Left cardiac atrium (tissue), 4 donors: Measurements from ENCODE around the gene LRP5. TPM values are rescaled to one million over a fixed set of nuclear protein-coding genes. Genes with fewer than 3 reads are reported as not detected.
"Not testable (repeated sequence)": the region's sequence is repeated elsewhere in the genome, so short reads cannot be mapped to it uniquely, and the experiment has no call there.

Experiments
- ATAC-seq, 2 donors: fragments of 200-7000 bp; cut with Tn5 transposase; one replicate each; pipeline ENCODE4 v1.9.1; 2020; ENCODE audit warnings: mild to moderate bottlenecking in 2 of 2, moderate library complexity in 2 of 2
- DNase-seq: peaks from one replicate; pipeline ENCODE4 v3.0.0-alpha.2; 2020
- intact Hi-C, 2 donors: fragments of 100-400 bp; cut with DNase I; formaldehyde crosslinking; loops; one replicate each; pipeline versions ENCODE4 v1.14.1 to v1.15.1; 2022 to 2023
- total RNA-seq, 2 donors: library from RNA; stranded (reverse); fragmentation: NEBNext Ultra II Directional; extraction: Animal tissue kit (Norgen Biotek cat#: 25700); gene quantifications; one replicate each; pipeline ENCODE4 v1.2.1, GENCODE V29; 2021
- donor health status: DM: no; HTN: yes; CAD: no.
- donor health status: DM: no; HTN: yes; CAD: no; lungs with severe emphysema.
- donor health status: DM: yes; HTN: yes; CAD: no.
- donor health status: Dilated cardiomyopathy.

The LRP5 gene
- total RNA-seq, 2 donors from 2014 or later, result 53.4 to 60.3 TPM

GRCh38 chr11:68336716-68337115 lies 24.3 kb downstream of the LRP5 start:
- intact Hi-C loops, result no loop called here
- DNase-seq, result no peak
- no peak for ATAC-seq

- intact Hi-C loops, result no loop called here
- ATAC-seq (no peak), DNase-seq (no peak)
Observed at GRCh38 chr11:68337399-68337835, 25.0 kb downstream of the LRP5 start.

DNA sequence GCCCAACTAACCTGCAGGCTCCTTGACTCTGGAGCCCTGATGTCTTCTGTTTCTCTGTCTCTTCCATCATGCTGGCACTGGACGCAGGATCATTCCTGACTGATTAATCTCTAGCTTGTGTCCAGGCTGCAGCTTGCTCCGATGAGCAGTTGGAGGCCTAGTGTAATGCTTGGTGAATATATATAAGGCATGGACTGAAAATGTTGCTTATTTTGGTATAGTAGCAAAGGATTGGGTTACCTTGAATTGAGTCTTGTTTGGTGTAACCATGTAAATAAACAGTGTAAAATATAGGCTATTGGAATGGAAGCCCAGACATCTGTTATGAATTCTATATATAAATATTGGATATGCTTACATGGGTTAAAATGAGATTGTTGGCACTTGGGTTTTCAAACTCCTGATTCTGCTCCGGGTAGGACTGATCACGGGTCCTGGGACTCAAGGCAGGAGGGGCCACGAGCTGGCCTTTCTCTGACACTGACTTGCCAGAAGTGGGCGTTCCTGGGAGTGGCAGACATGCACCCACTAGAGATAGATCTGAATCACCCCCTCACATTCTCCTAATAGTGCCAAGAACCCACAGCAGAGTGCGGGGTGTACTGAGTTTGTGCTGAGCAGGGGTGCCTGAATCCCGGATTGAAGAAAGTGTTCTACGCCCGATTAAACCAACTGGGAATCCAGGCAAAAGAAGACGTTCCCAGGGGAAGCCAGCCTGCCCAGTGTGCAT lies 25.8 kb downstream of the LRP5 start:
- intact Hi-C loops, result no loop called here
- DNase-seq, result peak; percentile 65
- ATAC-seq, result peak; percentile 67 to 73

DNA sequence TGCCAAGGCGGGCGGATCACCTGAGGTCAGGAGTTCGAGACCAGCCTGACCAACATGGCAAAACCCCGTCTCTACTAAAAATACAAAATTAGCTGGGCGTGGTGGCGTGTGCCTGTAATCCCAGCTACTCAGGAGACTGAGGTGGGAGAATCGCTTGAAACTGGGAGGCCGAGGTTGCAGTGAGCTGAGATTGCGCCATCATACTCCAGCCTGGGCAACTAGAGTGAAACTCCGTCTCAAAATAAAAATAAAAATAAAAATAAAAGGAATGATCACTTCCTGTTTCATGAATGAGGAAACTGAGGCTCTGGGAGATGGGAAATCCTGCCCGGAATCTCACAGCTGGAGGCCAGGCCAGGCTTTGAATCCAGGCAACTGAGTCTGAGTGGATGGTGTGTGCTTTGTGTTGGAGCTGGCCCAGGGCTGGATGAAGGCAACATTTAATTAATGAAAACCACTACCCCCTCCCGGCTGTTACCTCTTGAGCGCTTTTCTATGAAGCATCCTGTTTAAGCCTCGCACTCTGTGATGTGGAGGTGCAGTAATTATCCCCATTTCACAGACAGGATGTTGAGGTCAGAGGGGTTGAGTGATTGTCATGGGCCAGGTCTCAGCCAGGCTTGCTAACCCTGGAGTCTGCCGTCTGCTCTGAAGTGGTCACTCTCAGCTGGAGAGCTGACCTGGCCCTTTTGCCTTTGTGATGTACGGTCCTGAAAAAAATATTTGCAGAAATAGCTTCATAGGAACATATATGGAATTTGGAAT lies 27.8 kb downstream of the LRP5 start:
- no peak for ATAC-seq
- intact Hi-C loops, result no loop called here
- no peak for DNase-seq

GRCh38 chr11:68340784-68341556 lies 28.6 kb downstream of the LRP5 start:
- DNase-seq (no peak), ATAC-seq (no peak)
- intact Hi-C loops, result no loop called here

GRCh38 chr11:68341557-68342458 lies 29.4 kb downstream of the LRP5 start:
- DNase-seq (no peak), ATAC-seq (no peak)
- intact Hi-C loops, result no loop called here

DNA sequence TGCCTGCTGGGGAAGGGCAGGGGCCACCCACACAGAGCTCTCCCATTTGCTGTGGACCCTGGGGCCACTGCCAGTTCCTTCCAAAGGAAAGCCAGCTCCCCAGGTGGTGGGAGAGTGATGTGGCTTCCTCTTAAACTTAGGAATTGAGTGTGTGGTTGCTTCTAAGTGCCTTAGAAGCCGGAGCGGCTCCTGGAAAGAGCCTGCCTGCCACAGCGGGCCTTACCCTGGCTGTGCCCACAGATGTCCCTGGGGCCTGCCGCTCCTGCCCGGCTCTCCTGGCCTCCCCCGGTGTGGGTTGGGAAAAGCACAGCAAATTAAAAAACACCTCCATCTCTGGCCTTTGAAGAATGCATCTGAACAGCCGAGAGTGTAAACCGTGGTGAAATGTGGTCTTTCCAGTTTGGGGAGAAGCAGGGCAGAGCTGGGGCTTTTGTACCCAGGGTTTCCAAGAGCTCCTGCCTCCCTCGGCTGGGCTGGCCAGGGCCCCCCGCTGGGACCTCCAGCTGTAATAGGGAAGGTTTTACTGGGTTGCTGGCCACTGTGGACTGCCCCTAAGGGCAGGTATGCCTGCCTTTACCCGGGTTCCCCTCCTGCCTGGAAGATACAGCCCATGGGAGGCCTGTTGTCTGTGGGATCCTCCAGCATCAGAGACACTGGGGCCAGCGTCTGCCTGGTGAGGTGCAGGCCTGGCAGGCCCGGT lies 30.2 kb downstream of the LRP5 start:
- peak in 1 of 2 donors; percentile 5 for ATAC-seq
- intact Hi-C loops, result no loop called here
- no peak for DNase-seq

DNA sequence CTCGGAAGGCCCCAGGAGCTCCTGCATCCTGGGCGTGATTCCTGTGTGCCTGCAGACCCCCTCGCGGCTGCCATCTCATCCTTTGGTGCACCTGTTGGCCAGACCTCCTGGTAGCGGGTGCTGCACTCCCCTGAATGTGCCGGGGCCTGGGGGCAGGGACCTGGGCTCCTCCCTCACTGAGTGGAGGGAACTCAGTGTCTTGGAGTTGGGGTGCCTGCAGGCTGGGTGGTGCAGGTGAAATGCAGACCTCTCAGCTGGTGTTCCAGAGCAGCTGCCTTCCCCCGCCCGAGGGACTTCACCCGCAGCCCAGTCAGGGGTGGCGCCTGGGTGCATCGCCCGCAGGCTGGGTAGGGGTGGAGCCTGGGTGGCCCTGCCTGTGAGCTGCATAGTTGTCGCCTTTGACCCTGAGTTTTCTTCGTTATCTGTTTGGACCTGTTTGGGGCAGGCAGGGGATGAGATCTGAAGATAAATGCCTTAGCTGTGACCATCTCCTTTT lies 31.4 kb downstream of the LRP5 start:
- intact Hi-C loops, result no loop called here
- DNase-seq (no peak), ATAC-seq (no peak)

GRCh38 chr11:68344821-68345220 lies 32.4 kb downstream of the LRP5 start:
- ATAC-seq, intact Hi-C loops: not testable (repeated sequence)

DNA sequence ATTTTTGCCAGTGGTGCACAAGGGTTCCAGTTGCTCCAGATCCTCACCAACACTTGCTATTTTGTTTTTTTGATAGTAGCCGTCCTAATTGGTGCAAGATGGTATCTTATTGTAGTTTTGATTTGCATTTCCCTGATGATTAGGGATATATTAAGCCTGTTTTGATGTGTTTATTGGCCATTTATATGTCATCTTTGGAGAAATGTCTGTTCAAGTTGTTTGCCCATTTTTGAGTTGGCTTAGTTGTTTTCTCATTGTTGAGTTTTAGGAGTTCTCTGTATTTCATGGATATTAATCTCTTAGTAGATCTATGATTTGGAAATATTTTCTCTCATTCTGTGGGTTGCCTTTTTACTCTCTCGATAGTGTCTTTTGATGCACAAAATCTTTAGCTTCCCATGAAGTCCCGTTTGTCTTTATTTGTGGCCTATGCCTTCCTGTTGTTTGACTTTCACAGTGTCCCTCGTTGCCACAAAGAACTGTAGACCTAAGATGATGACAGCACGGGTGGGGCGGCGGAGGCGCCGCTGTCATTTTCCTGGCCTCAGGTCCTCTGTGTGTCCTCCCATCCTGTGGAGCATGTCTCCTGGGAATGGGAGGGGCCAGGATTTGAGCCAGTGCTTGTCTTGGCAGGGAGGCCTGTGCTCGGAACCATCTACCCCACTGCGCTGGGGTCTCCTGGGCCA lies 33.5 kb downstream of the LRP5 start:
- ATAC-seq (peak; percentile 84 to 85), DNase-seq (peak; percentile 83)
- intact Hi-C loops, result no loop called here

More at GRCh38 chr11:68344821-68345220, 32.4 kb downstream of the LRP5 start:
- DNase-seq, result not testable (repeated sequence)

GRCh38 chr11:68346462-68346790 lies 34.0 kb downstream of the LRP5 start:
- intact Hi-C loops, result no loop called here

GRCh38 chr11:68347345-68347744 lies 35.0 kb downstream of the LRP5 start:
- ATAC-seq, result no peak
- intact Hi-C loops, result no loop called here
- DNase-seq, result no peak

More at GRCh38 chr11:68346462-68346790, 34.0 kb downstream of the LRP5 start:
- ATAC-seq (peak; percentile 12 to 14), DNase-seq (no peak)

GRCh38 chr11:68347841-68348240 lies 35.5 kb downstream of the LRP5 start:
- ATAC-seq, result no peak

DNA sequence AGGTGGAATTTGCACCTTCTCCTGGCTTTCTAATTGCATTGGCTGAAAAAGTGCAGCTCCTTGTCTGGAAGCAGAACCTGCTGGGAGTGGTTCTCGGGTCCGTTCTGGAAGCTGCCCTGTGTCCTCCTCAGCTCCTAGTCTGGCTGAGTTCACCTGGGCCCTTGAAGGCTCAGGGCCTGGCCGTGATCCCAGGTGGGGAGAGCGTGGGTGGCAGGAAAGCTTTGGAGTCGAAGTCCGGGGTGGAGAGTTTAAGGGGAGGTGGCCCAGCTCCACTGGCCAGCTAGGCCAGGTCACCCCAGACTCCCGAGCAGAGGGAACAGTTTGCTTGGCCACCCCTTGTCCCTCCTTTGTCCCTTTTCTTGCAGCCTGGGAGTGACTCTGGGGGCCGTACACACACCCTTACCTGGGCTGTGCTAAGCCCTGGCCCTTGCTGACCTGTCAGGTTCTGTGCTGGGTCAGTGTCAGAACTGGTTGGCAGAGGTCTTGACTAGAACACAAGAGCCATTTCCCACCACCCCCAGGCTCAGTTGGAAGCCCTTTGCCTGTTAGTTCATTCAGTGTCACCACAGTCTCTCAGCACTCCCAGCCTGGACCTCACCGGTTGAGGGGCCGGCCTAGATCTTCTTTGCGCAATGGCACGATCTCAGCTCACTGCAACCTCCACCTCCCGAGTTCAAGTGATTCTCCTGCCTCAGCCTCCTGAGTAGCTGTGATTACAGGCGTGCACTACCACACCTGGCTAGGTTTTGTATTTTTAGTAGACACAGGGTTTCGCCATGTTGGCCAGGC lies 37.3 kb downstream of the LRP5 start:
- DNase-seq (no peak), ATAC-seq (no peak)
- intact Hi-C loops, result no loop called here

More at GRCh38 chr11:68347841-68348240, 35.5 kb downstream of the LRP5 start:
- intact Hi-C loops, result no loop called here
- DNase-seq, result no peak

DNA sequence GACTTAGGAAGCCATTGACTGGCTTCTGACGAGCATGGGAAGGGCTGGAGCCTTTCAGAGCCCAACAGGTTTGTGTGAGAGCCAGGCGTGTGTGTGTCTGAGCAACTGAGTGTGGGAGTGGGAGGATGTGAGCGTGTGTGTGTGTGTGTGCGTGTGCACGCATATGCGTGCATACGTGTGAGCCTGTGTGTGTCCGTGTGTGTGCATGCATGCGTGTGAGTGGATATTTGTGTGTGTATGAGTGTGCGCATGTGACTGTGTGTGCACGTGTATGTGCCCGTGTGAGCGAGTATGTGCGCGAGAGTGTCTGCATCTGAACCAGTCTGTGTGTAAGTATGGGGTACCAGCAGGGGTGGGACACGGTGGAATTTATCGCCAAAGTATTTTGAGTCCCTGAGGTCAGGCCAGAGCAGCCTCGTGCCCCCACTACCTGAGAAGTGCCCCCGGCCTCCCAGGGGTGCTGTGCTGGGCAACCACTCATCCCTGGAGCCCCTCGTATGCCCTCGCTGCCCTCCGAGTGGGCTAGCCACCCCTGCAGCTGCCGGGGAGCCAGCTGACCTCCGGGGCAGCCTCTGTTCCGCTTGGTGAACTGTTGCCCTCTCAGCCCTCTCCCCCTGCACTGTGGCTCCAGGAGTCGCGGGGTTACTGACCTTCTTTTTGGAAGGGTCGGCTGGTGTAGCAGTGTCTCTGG lies 38.5 kb downstream of the LRP5 start:
- ATAC-seq (no peak), DNase-seq (no peak)
- intact Hi-C loops, result no loop called here
